GM21737 (cell line): ENCODE results near the gene NAV3.

ENCODE experiments used
- ATAC-seq: cut with Tn5 transposase; IDR thresholded peaks from one replicate; pipeline ENCODE4 v1.9.1; 2021; ENCODE audit warnings: mild to moderate bottlenecking, moderate library complexity; ENCODE audit not compliant: unreplicated experiment

The NAV3 gene

GRCh38 chr12:77919450-77919849, 88.8 kb downstream of the NAV3 start:
- ATAC-seq: no peak

- ATAC-seq: no peak
Observed at GRCh38 chr12:77923882-77924281, 93.2 kb downstream of the NAV3 start.

- no peak for ATAC-seq
Observed at GRCh38 chr12:77924703-77925102, 94.0 kb downstream of the NAV3 start.

- ATAC-seq: peak; percentile 100
Observed at GRCh38 chr12:77925536-77926108, 94.9 kb downstream of the NAV3 start.

GRCh38 chr12:77928078-77928477, 97.4 kb downstream of the NAV3 start:
- ATAC-seq: no peak

GRCh38 chr12:77932216-77932615, 101.5 kb downstream of the NAV3 start:
- no peak for ATAC-seq

- ATAC-seq: no peak
Observed at GRCh38 chr12:77938301-77938700, 107.6 kb downstream of the NAV3 start.

- ATAC-seq: no peak
Observed at GRCh38 chr12:77940011-77940423, 109.3 kb downstream of the NAV3 start.

GRCh38 chr12:77940567-77940966, 109.9 kb downstream of the NAV3 start:
- ATAC-seq: no peak

GRCh38 chr12:77941401-77941800, 110.7 kb downstream of the NAV3 start:
- no peak for ATAC-seq

- no peak for ATAC-seq
Observed at GRCh38 chr12:77943466-77943865, 112.8 kb downstream of the NAV3 start.

- ATAC-seq: no peak
Observed at GRCh38 chr12:77946541-77947061, 115.9 kb downstream of the NAV3 start.

GRCh38 chr12:77947330-77947729, 116.6 kb downstream of the NAV3 start:
- no peak for ATAC-seq

- no peak for ATAC-seq
Observed at GRCh38 chr12:77947746-77948145, 117.1 kb downstream of the NAV3 start.

- no peak for ATAC-seq
Observed at GRCh38 chr12:77949943-77950342, 119.2 kb downstream of the NAV3 start.

- ATAC-seq: no peak
Observed at GRCh38 chr12:77953528-77954205, 123.0 kb downstream of the NAV3 start.

- no peak for ATAC-seq
Observed at GRCh38 chr12:77954206-77954555, 123.5 kb downstream of the NAV3 start.

GRCh38 chr12:77957062-77957461, 126.4 kb downstream of the NAV3 start:
- no peak for ATAC-seq

- ATAC-seq: no peak
Observed at GRCh38 chr12:77963576-77964178, 133.0 kb downstream of the NAV3 start.

- no peak for ATAC-seq
Observed at GRCh38 chr12:77965790-77966189, 135.1 kb downstream of the NAV3 start.

GRCh38 chr12:77968021-77968420, 137.3 kb downstream of the NAV3 start:
- no peak for ATAC-seq

- no peak for ATAC-seq
Observed at GRCh38 chr12:77968571-77968970, 137.9 kb downstream of the NAV3 start.
